Activated gamma-delta T cell treated with Interleukin-2 at 50 U/mL for 16 hours (primary cell): ENCODE results near the gene MACF1.
"Not testable (repeated sequence)": the region's sequence is repeated elsewhere in the genome, so short reads cannot be mapped to it uniquely, and the experiment has no call there.

ENCODE experiments used
- DNase-seq: peaks from one replicate; pipeline ENCODE4 v3.0.0-alpha.2; 2020

Gene MACF1, protein sequence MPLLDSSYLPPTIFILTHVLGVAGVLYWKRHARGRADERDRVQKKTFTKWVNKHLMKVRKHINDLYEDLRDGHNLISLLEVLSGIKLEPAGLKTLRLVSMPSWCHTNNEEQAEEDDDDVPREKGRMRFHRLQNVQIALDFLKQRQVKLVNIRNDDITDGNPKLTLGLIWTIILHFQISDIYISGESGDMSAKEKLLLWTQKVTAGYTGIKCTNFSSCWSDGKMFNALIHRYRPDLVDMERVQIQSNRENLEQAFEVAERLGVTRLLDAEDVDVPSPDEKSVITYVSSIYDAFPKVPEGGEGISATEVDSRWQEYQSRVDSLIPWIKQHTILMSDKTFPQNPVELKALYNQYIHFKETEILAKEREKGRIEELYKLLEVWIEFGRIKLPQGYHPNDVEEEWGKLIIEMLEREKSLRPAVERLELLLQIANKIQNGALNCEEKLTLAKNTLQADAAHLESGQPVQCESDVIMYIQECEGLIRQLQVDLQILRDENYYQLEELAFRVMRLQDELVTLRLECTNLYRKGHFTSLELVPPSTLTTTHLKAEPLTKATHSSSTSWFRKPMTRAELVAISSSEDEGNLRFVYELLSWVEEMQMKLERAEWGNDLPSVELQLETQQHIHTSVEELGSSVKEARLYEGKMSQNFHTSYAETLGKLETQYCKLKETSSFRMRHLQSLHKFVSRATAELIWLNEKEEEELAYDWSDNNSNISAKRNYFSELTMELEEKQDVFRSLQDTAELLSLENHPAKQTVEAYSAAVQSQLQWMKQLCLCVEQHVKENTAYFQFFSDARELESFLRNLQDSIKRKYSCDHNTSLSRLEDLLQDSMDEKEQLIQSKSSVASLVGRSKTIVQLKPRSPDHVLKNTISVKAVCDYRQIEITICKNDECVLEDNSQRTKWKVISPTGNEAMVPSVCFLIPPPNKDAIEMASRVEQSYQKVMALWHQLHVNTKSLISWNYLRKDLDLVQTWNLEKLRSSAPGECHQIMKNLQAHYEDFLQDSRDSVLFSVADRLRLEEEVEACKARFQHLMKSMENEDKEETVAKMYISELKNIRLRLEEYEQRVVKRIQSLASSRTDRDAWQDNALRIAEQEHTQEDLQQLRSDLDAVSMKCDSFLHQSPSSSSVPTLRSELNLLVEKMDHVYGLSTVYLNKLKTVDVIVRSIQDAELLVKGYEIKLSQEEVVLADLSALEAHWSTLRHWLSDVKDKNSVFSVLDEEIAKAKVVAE (N-terminal part only)

DNA sequence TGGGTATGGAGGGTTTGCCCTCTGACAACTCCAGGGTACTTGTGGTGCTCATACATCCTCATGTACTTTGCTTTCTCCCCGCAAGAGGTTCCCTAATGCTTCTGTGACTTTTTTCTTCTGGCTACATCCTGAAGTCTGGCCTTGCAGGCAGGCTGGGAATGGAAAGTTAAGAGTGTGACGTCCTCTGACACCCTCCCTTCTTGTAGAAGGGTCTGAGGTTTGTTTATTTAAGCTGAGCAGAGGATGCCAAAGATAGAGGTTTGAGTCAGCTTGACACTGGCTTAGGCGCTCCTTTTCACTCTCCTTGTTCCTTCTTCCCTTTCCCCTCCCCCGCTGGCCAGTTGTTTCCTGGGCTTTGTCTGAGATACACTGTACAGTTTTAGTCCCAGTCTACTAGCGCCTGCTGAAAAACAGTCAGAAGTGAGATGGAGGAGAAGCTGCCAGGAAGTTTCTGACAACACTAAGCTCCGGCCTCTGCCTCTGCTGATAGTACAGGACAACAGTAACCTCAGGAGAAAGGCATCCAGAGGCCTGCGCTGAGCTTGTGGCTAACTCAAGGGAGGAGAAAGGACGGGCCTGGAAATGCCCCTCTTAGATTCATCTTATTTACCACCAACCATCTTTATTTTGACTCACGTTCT is at the start of gene MACF1:
Gene MACF1 (plus strand): TSS at position 255 of the 641 bp plus-strand sequence. CDS start 328 bp downstream, at position 583.
- DNase-seq = no peak

DNA sequence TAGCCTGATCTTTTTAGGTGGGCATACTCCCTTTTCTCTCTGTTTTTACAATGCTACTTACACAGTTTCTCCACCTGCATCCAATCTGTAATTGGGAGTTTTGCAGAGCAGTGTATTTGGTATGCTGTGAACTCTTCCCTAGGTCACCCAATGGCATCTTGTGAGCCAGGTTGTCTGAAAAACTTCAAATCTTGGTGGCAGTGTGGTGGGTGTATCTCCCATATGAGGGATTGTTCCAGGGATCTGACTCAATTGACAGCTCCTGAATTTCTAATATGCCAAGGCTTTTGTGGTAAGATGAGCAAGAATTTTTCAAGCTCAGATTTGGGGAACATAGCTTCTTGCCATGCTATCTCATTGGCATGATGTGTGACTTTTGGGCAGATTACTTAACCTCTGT is 47.2 kb upstream of the MACF1 start:
- DNase-seq = no peak

DNA sequence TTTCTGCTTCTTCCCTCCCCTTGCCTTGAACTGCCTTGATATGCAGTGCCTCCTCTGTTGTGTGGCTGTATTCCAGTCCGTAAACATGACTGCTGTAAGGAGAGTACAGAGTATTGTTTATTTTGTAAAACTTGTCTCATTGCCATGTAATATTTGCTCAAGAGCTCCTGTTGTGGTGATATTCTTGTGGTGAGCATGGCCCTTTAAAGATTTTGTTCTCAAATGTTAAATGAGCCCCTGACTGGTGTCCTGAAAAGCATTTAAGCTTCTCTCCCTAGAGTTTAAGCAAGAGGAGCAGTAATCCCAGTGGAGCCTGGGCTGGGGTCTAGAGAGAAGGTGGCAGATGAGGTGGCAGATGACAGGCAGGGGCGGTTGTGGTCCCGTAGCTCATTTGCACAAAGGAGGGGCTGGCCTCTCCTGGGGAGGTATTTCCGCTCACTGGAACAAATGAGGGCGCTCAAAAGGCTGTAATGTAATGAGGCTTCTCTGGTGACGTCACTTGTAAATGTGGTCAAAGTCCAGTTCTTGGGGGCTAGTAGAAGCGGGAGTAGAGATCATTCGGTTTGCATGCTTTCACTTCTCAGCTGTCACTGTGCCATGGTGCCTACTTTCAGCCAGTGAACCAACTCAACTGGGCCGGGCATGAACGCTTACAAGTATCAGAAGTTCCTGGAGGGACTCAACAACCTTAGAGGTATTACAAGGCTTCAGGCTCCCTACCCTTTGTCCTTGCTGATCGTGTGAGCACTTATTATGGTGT is 46.0 kb upstream of the MACF1 start:
- no peak for DNase-seq

DNA sequence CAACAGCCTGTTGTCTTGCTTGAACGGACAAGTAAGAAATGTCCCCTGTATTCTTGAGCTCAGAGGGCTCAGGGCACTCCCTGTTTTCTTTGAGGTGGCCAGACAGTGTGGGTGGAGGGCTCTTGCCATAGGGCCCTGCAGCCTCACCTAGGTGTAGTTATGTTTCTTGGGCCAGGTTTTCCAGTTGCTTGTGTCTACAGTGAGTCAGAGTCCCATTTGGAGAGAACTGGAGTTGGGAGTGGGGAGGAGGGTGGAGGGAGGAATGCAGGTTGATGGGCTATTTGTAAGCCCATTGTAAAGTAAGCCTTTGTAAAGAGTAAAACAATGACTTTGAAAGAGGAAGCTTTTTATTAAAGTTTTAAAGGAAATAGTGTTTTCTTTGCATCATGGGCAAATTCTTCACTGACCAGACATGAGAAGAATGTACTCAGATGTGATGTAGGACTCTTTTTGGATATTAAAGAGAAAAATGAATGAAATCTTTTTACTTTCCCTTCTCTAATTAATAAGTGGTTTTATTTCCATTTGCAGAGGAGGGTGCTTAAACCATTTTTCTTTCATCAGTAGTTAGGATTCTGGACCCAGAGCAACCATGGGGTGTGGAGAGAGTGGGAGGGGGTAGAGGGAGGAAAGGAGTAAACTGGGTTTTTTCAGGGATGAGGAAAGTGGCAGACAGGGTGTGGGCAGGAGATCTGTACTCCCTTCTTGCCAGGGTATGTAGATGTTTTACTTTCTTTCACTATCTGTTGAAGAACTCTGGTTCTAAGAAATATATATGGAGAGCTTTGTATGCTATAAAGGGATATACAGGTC is 45.1 kb upstream of the MACF1 start:
- no peak for DNase-seq

DNA sequence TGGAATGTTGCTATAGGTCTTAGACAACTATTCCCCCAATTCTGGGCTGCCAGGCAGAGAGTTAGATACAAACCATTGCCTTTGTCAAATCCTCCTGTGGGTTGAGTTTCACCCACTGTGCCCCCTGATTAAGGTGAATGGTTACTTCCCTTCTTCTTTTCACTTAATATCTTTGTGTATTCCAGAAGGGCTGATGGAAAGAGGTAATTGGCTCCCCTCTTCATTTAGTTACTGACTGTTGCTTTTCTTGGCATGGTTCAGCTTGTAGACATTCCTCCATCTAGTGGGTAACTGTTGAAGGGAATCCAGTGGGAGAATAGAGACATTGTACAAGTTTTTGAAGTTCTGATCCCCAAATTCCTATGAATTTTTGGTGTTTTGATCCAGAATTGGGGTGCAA is 43.8 kb upstream of the MACF1 start:
- DNase-seq = no peak

DNA sequence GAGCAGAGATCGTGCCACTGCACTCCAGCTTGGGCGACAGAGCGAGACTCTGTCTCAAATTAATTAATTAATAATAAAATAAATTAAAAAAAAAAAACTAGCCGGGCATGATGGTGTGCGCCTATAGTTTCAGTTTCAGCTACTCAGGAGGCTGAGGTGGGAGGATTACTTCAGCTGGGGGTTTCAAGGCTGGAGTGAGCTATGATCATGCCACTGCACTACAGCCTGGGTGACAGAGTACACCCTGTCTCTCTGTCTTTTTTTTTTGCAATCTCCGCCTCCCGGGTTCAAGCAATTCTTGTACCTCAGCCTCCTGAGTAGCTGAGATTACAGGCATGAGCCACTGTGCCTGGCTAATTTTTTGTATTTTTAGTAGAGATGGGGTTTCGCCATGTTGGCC is 42.7 kb upstream of the MACF1 start:
- not testable (repeated sequence) for DNase-seq

DNA sequence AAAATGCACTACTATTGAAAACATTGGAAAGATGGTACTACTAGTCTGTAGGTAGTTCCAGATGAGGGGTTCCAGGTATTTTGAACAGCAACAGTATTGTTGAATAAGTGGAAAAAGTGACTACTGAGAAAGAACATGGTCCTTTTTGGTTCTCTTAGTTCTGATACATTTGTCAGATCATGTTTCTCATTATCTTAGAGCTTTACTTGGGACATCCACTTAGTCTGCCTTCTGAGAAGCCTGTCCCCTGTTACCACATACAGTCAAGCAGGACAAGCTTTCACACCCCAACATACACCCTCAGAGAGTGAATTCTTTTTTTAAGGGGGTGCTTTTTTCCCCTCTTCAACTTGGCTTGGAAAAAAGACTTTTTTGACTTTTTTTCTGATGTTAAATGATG is 41.0 kb upstream of the MACF1 start:
- DNase-seq = no peak

DNA sequence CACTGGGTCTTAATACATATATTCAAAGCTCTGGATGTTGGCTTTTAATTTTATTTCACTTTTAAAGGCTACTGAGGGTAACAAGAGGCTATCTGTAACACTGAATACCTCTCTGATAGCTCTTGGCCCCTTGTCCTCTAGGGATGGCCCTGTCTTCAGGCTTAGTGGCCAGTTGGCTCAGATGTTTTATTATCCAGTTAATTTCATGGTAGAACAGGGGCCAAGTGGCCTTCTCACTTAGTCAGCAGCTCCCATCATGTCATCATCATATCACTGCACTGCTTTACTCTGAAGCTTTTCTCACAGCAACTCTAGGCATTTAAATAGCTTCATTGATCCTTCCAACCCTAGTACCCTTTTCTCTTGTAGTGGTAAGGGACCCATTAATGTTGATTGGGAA is 40.2 kb upstream of the MACF1 start:
- DNase-seq = no peak

DNA sequence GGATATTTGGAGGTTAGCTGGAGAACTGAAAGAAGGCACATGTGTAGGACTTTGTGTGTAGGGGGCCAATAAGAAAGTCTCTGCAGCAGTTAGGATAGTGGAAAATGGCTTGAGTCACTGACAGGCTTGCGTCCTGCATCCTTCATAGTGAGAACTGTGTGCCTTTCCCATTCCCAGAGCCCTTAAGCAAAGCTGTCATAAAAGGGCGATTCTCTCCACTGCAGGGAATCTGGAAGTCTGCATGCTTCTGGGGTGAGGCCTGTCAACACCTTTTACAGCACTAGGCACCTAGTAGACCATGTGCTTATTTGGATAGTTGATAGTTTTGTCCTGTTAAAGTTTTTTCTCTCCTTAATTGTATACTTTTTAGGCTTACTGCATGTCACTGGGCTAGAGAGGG is 39.4 kb upstream of the MACF1 start:
- no peak for DNase-seq

DNA sequence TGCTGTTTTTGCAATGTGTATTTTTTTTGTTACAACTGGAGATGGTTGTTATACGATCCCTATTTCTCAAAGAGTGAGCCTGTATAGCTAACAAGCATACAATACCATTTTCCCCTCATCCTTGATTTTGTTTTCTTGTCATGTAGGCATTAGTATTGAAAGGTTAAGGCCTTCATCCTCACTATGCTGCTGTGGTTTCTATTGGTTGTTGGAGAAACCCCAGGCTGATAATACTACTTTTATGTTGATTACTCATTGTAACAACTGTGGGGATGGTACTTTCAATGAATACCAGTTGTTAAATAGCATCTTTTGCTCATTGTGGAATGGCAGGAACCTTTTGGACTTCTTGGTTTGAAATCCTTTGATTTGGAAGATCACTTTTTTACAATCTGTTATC is 39.0 kb upstream of the MACF1 start:
- DNase-seq = no peak

DNA sequence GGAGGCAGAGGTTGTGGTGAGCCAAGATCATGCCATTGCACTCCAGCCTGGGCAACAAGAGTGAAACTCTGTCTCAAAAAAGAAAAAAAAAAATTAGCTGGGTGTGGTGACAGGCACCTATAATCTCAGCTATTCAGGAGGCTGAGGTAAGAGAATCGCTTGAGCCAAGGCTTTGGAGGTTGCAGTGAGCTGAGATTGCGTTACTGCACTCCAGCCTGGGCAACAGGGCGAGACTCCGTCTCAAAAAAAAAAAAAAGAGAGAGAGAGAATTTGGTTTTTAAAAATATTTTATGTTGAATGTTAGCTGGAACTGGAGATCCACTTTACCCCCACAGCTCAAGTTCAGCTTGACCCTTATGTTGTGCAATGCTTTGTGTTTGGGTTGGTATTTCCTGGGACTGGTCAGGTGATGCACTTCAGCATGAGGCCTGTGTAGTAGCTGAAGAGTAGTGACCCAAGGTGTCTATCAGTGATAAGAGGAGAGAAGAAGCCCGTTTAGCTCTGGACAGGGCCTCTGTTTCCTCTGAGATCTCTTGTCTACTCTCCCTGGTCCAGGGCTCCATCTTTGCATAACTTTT is 36.8 kb upstream of the MACF1 start:
- DNase-seq = no peak

DNA sequence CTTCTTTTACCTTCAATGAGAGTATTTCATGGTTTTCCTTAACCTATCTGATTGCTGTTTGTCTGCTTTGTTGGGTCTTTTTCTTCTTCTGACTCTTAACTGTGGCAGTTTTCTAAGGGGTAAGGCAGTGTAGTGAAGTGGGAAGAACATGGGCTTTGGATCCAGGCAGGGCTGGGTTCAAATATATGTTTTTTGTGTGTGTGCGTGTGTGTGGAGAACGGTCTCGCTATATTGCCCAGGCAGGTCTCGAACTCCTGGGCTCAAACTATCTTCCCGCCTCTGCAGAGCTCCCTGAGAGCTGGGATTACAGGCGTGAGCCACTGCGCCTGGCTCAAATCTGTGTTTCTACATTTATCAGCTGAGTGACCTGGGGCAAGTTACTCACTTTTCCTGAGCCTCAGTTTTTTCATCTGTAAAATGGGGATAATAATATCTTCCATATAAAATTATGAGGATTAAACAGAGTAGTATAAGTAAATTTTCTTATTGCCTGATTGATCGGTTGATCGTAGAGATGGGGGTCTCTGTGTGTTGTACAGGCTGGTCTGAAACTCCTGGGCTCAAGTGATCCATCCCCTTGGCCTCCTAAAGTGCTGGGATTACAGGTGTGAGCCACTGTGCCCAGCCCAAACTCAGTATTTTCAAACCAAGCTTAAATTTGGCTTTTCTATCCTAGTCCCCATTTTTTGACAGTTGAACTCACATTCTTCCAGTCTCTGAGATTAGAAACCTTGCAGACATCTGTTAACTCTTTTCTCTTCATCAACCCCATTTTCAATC is 36.0 kb upstream of the MACF1 start:
- no peak for DNase-seq

DNA sequence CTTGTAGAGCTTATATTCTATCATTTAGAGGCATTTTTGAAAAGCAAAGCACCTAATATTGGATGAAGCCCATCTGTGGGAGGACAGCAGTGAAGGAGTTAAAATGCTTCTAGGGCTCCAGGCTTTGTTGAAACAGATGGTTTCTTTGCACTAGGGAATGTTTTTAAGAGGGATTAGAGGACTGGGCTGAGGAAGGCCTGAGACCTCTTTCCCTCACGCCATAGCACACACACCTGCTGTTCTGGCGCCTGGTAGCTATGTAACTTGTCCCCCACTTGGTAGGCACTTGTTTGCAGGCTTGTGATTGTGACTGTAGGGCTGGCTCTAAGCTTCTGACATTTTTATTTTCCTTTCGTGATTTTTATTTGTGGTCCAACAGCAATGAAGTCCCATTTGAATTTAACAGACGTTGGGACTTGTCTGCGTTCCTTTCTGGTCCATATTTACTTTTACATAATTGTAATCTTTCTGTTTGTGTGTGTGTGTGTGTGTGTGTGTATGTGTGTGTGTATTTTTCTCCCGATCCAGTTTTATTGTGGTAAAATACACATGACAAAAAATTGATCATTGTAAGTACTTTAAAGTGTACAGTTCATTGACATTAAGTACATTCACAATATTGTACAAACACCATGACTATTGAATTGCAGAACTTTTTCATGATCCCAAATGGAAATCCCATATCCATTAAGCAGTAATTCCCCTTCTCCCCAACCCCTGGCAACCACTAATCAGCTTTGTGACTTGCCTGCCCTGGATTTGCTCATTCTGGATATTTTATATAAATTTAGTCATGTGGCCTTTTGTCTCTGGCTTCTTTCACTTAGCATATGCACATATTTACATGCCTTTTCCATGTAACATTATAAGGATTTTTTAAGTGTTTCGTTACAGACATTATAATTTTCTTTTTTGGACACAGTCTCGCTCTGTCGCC is 33.5 kb upstream of the MACF1 start:
- no peak for DNase-seq

DNA sequence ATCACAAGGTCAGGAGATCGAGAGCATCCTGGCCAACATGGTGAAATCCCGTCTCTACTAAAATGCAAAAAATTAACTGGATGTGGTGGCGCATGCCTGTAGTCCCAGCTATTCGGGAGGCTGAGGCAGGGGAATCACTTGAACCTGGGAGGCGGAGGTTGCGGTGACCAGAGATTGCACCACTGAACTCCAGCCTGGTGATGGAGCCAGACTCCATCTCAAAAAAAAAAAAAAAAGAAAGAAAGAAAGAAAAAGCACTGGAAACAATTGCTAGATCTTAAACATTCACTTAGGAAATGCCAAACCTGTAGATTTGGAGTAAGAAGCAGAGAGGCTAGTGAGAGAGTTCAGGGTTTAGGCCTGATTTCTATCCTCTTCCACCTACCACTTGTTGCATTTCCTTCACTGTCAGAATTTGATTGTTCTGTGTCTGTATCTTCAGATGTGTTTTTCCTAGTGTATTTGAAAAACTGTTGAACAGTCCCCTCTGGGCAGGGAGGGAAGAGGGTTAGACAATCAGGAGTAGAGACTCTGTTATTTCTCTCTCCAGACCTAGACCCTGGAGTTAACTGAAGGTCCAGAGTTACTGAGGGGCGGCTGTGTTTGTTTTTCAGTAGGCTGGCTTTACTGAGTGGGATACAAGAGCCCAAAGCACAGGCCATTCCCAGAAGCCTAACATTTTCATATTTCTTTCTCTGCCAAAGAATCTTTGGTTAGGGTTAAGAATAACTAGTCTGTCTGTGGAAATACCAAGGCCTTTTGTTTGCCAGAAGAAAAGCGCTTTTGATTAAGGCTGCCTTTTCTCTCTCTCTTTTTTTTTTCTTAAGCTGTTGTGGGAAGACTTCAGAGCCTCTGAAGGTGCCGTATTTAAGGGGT is 31.1 kb upstream of the MACF1 start:
- no peak for DNase-seq

DNA sequence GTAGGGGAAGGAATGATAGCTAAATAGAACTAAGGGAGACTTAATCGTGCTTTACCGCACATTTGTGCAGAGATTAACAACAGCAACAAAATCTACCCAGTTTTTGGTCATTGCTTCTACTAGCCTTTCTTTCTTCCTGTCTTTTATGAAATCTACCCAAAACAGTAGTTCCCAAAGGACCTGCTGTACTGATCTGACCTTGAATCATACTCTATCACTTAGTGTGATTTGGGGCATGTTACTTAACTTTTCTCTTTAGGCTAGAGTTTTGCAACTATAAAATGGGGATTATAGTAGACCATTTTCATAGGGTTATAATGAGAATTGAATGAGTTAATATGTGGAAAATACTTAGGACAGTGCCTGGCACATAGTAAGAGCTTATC is 30.5 kb upstream of the MACF1 start:
- DNase-seq = no peak

DNA sequence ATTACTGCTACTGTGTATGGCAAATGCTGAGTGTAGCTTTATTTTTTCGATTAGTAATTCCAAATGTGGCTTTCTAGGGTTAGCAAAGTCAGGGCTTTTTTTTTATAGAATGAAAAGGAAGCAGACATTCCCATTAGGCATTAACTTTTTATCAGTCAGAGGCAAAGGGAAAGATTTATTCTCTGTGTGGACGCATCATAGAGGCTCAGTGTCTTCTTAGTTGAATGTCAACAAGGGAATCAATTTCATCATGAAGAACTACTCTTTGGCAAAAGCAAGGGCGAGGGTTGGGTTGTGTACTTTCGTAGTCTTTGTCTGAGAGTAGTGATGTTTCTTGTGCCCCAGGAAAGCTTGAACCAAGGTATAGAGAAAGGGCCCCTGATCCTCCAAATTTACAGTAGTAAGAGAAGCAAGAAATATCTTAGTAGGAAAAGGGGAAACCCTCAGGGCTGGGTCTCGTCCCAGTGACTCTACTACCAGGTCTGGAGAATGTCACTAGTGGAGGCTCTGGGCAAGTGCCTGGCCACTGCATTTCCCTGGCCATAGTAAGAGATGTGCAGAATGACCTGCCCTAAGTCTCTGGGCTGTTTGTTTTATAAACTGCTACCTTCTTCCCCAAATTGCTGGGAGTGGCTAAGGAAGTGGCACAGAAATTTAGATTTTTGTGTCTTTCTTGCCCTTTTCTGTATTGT is 30.0 kb upstream of the MACF1 start:
- no peak for DNase-seq

DNA sequence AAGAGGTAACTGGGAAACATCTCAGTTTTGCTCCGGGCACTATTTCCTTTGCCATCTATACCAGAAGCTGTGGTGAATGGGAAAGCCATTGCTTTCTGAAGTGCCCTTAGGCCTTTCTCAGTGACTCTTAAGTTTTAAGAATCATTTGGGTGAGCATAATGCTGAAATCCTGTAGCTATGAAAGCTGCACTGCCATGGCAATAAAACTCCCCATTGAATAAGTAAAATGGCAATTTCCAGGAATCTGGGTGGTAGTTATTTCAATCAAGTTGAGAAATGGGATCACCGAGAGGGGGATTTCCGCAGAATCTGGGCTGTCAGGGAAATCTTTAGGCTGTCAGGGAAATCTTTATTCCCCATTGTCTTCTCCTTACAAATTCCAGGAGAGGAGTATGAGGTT is 26.8 kb upstream of the MACF1 start:
- DNase-seq = no peak
